ENCODE measurements around the gene SPAG4.

- TF ChIP-seq EZH2 (IDR thresholded peaks at IDR 0.05; ENCODE audit: borderline replicate concordance, insufficient read depth, low read length, poor library complexity, severe bottlenecking) = no peak
- TF ChIP-seq CTCF (IDR thresholded peaks at IDR 0.05; ENCODE audit: poor library complexity, severe bottlenecking) = no peak
- no peak for TF ChIP-seq RAD21 (conservative IDR thresholded peaks at IDR 0.05)
- TF ChIP-seq REST (IDR thresholded peaks at IDR 0.05; ENCODE audit: borderline replicate concordance) = no peak
- no peak for TF ChIP-seq TAF1 (IDR thresholded peaks at IDR 0.05; ENCODE audit: low read depth)
- TF ChIP-seq MXI1 (conservative IDR thresholded peaks at IDR 0.05; ENCODE audit: poor library complexity, severe bottlenecking) = no peak
- TF ChIP-seq POLR2AphosphoS5 (IDR thresholded peaks at IDR 0.05) = no peak
- TF ChIP-seq EP300 (conservative IDR thresholded peaks at IDR 0.05; ENCODE audit: poor library complexity, severe bottlenecking) = no peak
- TF ChIP-seq SMC3 (conservative IDR thresholded peaks at IDR 0.05; ENCODE audit: poor library complexity) = no peak
Observed at GRCh38 chr20:35582131-35582530, 33.5 kb upstream of the SPAG4 start.
